ENCODE data around the gene ZFP2.

The ZFP2 gene

GRCh38 chr5:178931846-178932760 is 36.4 kb downstream of the ZFP2 start:
- TF ChIP-seq, protein P1, sequence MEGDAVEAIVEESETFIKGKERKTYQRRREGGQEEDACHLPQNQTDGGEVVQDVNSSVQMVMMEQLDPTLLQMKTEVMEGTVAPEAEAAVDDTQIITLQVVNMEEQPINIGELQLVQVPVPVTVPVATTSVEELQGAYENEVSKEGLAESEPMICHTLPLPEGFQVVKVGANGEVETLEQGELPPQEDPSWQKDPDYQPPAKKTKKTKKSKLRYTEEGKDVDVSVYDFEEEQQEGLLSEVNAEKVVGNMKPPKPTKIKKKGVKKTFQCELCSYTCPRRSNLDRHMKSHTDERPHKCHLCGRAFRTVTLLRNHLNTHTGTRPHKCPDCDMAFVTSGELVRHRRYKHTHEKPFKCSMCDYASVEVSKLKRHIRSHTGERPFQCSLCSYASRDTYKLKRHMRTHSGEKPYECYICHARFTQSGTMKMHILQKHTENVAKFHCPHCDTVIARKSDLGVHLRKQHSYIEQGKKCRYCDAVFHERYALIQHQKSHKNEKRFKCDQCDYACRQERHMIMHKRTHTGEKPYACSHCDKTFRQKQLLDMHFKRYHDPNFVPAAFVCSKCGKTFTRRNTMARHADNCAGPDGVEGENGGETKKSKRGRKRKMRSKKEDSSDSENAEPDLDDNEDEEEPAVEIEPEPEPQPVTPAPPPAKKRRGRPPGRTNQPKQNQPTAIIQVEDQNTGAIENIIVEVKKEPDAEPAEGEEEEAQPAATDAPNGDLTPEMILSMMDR (IDR thresholded peaks at IDR 0.05; ENCODE audit: low read depth, low read length), result no peak
- H3K4me3 ChIP-seq (ENCODE audit: low read depth, low read length), result no peak overlapping the region

- peak within 1 kb of the TSS; percentile 24; the same call in 1 of the 2 replicates for H3K4me3 ChIP-seq (ENCODE audit: low read depth, low read length)
- TF ChIP-seq, protein P1 (IDR thresholded peaks at IDR 0.05; ENCODE audit: low read depth, low read length), result no peak
Measured at GRCh38 chr5:178940569-178941360, 45.1 kb downstream of the ZFP2 start, which contains the start of gene ZNF454. ZNF454 (plus strand) TSS chr5:178941198; CDS start chr5:178942792, 1,594 bp downstream.

GRCh38 chr5:178941361-178941760 is 45.6 kb downstream of the ZFP2 start:
- TF ChIP-seq, protein P1 (IDR thresholded peaks at IDR 0.05; ENCODE audit: low read depth, low read length), result no peak

GRCh38 chr5:178965465-178966055 is 69.8 kb downstream of the ZFP2 start:
- H3K4me3 ChIP-seq (ENCODE audit: low read depth, low read length), result no peak overlapping the region
- TF ChIP-seq, protein P1 (IDR thresholded peaks at IDR 0.05; ENCODE audit: low read depth, low read length), result no peak

More at GRCh38 chr5:178941361-178941760, 45.6 kb downstream of the ZFP2 start:
- H3K4me3 ChIP-seq (ENCODE audit: low read depth, low read length), result no peak overlapping the region

DNA sequence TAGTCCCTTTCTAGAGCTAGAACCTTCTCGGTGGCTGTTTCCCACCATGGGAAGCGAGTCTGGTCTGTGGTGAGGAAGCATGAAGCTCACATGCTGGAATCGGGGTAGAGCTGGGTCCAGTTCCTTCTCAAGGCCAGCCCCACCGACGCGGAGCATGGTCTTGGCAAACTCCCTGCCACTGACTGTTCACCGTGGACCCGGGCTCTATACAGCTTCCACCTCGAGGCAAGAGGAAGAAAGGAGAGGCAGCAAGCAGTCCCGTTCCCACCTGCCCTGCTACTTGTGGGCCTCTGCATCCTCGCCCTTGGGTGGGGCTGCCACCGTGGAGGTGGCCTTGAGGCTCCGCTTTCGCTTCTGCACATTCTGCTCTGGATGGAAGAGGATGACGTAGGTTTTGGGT is 85.7 kb downstream of the ZFP2 start:
- no peak overlapping the region for H3K4me3 ChIP-seq (ENCODE audit: low read depth, low read length)
- TF ChIP-seq, protein P1 (IDR thresholded peaks at IDR 0.05; ENCODE audit: low read depth, low read length), result no peak

All from WI38 (cell line).